GM23248 (cell line): Measurements from ENCODE around the gene VSX1.

ENCODE experiments used
- EZH2 ChIP-seq: fragments of 200-600 bp; sonication (generic); IDR thresholded peaks from 2 replicates; pipeline ENCODE4 v1.6.1; 2018; ENCODE audit warnings: antibody characterized with exemption, mild to moderate bottlenecking; ENCODE audit not compliant: insufficient read depth, poor library complexity, severe bottlenecking
- EZH2phosphoT487 ChIP-seq: fragments of 200-600 bp; sonication (generic); IDR thresholded peaks from 2 replicates; pipeline ENCODE4 v1.6.1; 2018; ENCODE audit warnings: antibody characterized with exemption, moderate library complexity, mild to moderate bottlenecking, low read depth; ENCODE audit not compliant: insufficient read depth

DNA sequence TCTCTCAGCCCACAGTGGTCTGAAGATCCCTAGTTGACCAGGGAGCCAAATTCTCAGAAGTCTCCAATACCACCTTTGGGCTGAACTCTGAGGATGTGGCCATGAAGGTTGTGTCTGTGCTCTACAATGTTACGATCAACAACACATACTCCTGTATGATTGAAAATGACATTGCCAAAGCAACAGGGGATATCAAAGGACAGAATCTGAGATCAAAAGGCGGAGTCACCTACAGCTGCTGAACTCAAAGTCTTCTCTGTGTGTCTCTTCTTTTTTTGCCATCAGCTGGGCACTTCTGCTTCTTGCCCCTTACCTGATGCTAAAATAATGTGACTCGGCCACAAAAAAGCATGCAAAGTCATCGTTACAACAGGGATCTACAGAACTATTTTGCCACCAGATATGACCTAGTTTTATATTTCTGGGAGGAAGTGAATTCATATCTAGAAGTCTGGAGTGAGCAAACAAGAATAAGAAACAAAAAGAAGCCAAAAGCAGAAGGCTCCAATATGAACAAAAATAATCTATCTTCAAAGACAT, 17.7 kb upstream of the VSX1 start:
- TF ChIP-seq EZH2 (no peak), EZH2phosphoT487 (no peak)
